ENCODE results near the gene SIRPA. TPM values are rescaled to one million over a fixed set of nuclear protein-coding genes. Genes with fewer than 3 reads are reported as not detected.
A peak's percentile ranks its signal among the peaks of the same experiment; 100 is the strongest.

The SIRPA gene
- total RNA-seq, 1 experiment from 2014 or later: 12.8 TPM

- H3K27ac ChIP-seq (ENCODE audit: low read length): no peak overlapping the region
- no peaks in the 10 kb centered on the region for H3K36me3 ChIP-seq (ENCODE audit: low read depth, low read length)
- H2AFZ ChIP-seq (ENCODE audit: low read length): no peak overlapping the region
- no peaks in the 10 kb centered on the region for H4K20me1 ChIP-seq (ENCODE audit: low read length)
- no peaks in the 10 kb centered on the region for H3K27me3 ChIP-seq (ENCODE audit: low read length)
- POLR2A ChIA-PET (ENCODE audit: unreplicated experiment): no interaction called here
- H3K9me3 ChIP-seq (ENCODE audit: low read length): no peaks in the 10 kb centered on the region
- CTCF ChIA-PET: no interaction called here
- H3K4me3 ChIP-seq (ENCODE audit: low read length): no peak overlapping the region
- no TSS peak for BruUV-seq (replicated peaks)
- no peak overlapping the region for H3K9ac ChIP-seq (ENCODE audit: low read length)
- TF ChIP-seq EZH2phosphoT487 (IDR thresholded peaks at IDR 0.05; ENCODE audit: borderline replicate concordance, low read length) (no peak), EZH2 (IDR thresholded peaks at IDR 0.05; ENCODE audit: low read length, unreplicated experiment) (no peak), CTCF (conservative IDR thresholded peaks at IDR 0.05; ENCODE audit: low read depth, low read length) (no peak)
- peaks cover 43% of the 10 kb centered on the region for H3K79me2 ChIP-seq (ENCODE audit: low read length)
- DNase-seq: no peak
- no peaks in the 10 kb centered on the region for H3K9me2 ChIP-seq (replicated peaks; ENCODE audit: low read length)
- intact Hi-C loops (cut with micrococcal nuclease): loop anchor here (5.0 kb wide), 1 partner anchor 95 kb away; no protein-coding TSS in a partner anchor
- peaks cover 7% of the 10 kb centered on the region; the same call in 1 of the 2 replicates for H3K4me1 ChIP-seq (ENCODE audit: insufficient read depth, low read length)
- no peak for ATAC-seq
- no peaks in the 10 kb centered on the region for H3F3A ChIP-seq (ENCODE audit: low read length, unreplicated experiment)
- peak overlapping the region; percentile 22; the same call in 1 of the 2 replicates for H3K4me2 ChIP-seq (ENCODE audit: low read length)
Observed at GRCh38 chr20:1897541-1897940, 2.3 kb downstream of the SIRPA start.

GRCh38 chr20:1897965-1898464 lies 2.8 kb downstream of the SIRPA start:
- TF ChIP-seq CTCF (conservative IDR thresholded peaks at IDR 0.05; ENCODE audit: low read depth, low read length) (no peak), EZH2phosphoT487 (IDR thresholded peaks at IDR 0.05; ENCODE audit: borderline replicate concordance, low read length) (no peak), EZH2 (IDR thresholded peaks at IDR 0.05; ENCODE audit: low read length, unreplicated experiment) (no peak)
- intact Hi-C loops (cut with micrococcal nuclease): loop anchor here (5.0 kb wide), 1 partner anchor 96 kb away; no protein-coding TSS in a partner anchor
- no peaks in the 10 kb centered on the region for H3K27me3 ChIP-seq (ENCODE audit: low read length)
- no peak overlapping the region for H3K27ac ChIP-seq (ENCODE audit: low read length)
- no peaks in the 10 kb centered on the region for H3F3A ChIP-seq (ENCODE audit: low read length, unreplicated experiment)
- H2AFZ ChIP-seq (ENCODE audit: low read length): no peak overlapping the region
- H3K79me2 ChIP-seq (ENCODE audit: low read length): peaks cover 43% of the 10 kb centered on the region
- H4K20me1 ChIP-seq (ENCODE audit: low read length): no peaks in the 10 kb centered on the region
- ChIA-PET POLR2A (ENCODE audit: unreplicated experiment) (no interaction called here), CTCF (no interaction called here)
- peaks cover 7% of the 10 kb centered on the region; the same call in 1 of the 2 replicates for H3K4me1 ChIP-seq (ENCODE audit: insufficient read depth, low read length)
- BruUV-seq (replicated peaks): no TSS peak
- no peaks in the 10 kb centered on the region for H3K9me2 ChIP-seq (replicated peaks; ENCODE audit: low read length)
- ATAC-seq (no peak), DNase-seq (no peak)
- H3K4me2 ChIP-seq (ENCODE audit: low read length): no peak overlapping the region
- H3K9me3 ChIP-seq (ENCODE audit: low read length): no peaks in the 10 kb centered on the region
- no peak overlapping the region for H3K9ac ChIP-seq (ENCODE audit: low read length)
- no peaks in the 10 kb centered on the region for H3K36me3 ChIP-seq (ENCODE audit: low read depth, low read length)
- no peak overlapping the region for H3K4me3 ChIP-seq (ENCODE audit: low read length)

- Histone ChIP-seq H3K4me3 (ENCODE audit: low read length) (no peak overlapping the region), H3K36me3 (ENCODE audit: low read depth, low read length) (no peaks in the 10 kb centered on the region), H4K20me1 (ENCODE audit: low read length) (no peaks in the 10 kb centered on the region), H3K4me1 (ENCODE audit: insufficient read depth, low read length) (peaks cover 7% of the 10 kb centered on the region; the same call in 1 of the 2 replicates), H2AFZ (ENCODE audit: low read length) (no peak overlapping the region), H3K9me3 (ENCODE audit: low read length) (no peaks in the 10 kb centered on the region), H3F3A (ENCODE audit: low read length, unreplicated experiment) (no peaks in the 10 kb centered on the region), H3K9me2 (replicated peaks; ENCODE audit: low read length) (no peaks in the 10 kb centered on the region), H3K27me3 (ENCODE audit: low read length) (no peaks in the 10 kb centered on the region), H3K79me2 (ENCODE audit: low read length) (peaks cover 43% of the 10 kb centered on the region), H3K4me2 (ENCODE audit: low read length) (no peak overlapping the region), H3K9ac (ENCODE audit: low read length) (no peak overlapping the region), H3K27ac (ENCODE audit: low read length) (no peak overlapping the region)
- intact Hi-C loops (cut with micrococcal nuclease): loop anchor here (5.0 kb wide), 1 partner anchor 96 kb away; no protein-coding TSS in a partner anchor
- DNase-seq (no peak), ATAC-seq (no peak)
- no peak for TF ChIP-seq EZH2 (IDR thresholded peaks at IDR 0.05; ENCODE audit: low read length, unreplicated experiment)
- no peak for TF ChIP-seq CTCF (conservative IDR thresholded peaks at IDR 0.05; ENCODE audit: low read depth, low read length)
- no peak for TF ChIP-seq EZH2phosphoT487 (IDR thresholded peaks at IDR 0.05; ENCODE audit: borderline replicate concordance, low read length)
- CTCF ChIA-PET: interaction anchor here (0.7 to 1.0 kb wide), 2 partner anchors 46 to 395 kb away, joined by 3 to 5 read pairs; no protein-coding TSS in a partner anchor
- BruUV-seq (replicated peaks): no TSS peak
- POLR2A ChIA-PET (ENCODE audit: unreplicated experiment): no interaction called here
Observed at GRCh38 chr20:1898482-1899240, 3.5 kb downstream of the SIRPA start.

Data from PC-3 (cell line).